MM.1S (cell line): ENCODE data around the gene APBB2.

ENCODE experiments used
- DNase-seq: peaks from one replicate; pipeline ENCODE4 v3.0.0-alpha.2; 2015
- H2AFZ ChIP-seq: fragments of 300-600 bp; sonication (generic); 2 replicates; pipeline ENCODE4 v1.6.0; 2016; ENCODE audit warnings: antibody characterized with exemption, low read length
- H3F3A ChIP-seq: fragments of 300-600 bp; sonication (generic); 2 replicates; pipeline ENCODE4 v1.6.1; 2016; ENCODE audit warnings: mild to moderate bottlenecking, antibody characterized with exemption, low read length, moderate library complexity, mixed read lengths; ENCODE audit not compliant: insufficient read depth
- H3K27ac ChIP-seq: fragments of 300-600 bp; sonication (generic); 2 replicates; pipeline ENCODE4 v1.5.1; 2016; ENCODE audit warnings: mild to moderate bottlenecking, low read length
- H3K27me3 ChIP-seq: fragments of 300-600 bp; sonication (generic); replicated peaks from 2 replicates; pipeline ENCODE4 v1.6.0; 2016; ENCODE audit warnings: low read length; ENCODE audit not compliant: insufficient read depth
- H3K36me3 ChIP-seq: fragments of 300-600 bp; sonication (generic); replicated peaks from 2 replicates; pipeline ENCODE4 v1.6.1; 2016; ENCODE audit warnings: mild to moderate bottlenecking, low read length, mixed read lengths; ENCODE audit not compliant: insufficient read depth
- H3K4me1 ChIP-seq: fragments of 300-600 bp; sonication (generic); 2 replicates; pipeline ENCODE4 v1.6.1; 2016; ENCODE audit warnings: low read length, mixed read lengths
- H3K4me2 ChIP-seq: fragments of 300-600 bp; sonication (generic); 2 replicates; pipeline ENCODE4 v1.6.0; 2016; ENCODE audit warnings: low read depth, low read length
- H3K4me3 ChIP-seq: fragments of 300-600 bp; sonication (generic); 2 replicates; pipeline ENCODE4 v1.5.1; 2016; ENCODE audit warnings: low read length, mixed read lengths
- H3K79me2 ChIP-seq: fragments of 300-600 bp; sonication (generic); 2 replicates; pipeline ENCODE4 v1.6.1; 2016; ENCODE audit warnings: mixed run types, low read length, mixed read lengths
- H3K9ac ChIP-seq: fragments of 300-600 bp; sonication (generic); 2 replicates; pipeline ENCODE4 v1.6.1; 2016; ENCODE audit warnings: low read length, mixed read lengths
- H3K9me2 ChIP-seq: fragments of 300-600 bp; sonication (generic); replicated peaks from 2 replicates; pipeline ENCODE4 v1.6.1; 2016; ENCODE audit warnings: mild to moderate bottlenecking, low read length, mixed read lengths; ENCODE audit not compliant: insufficient read depth
- H3K9me3 ChIP-seq: fragments of 300-600 bp; sonication (generic); replicated peaks from 2 replicates; pipeline ENCODE4 v1.6.1; 2016; ENCODE audit warnings: mild to moderate bottlenecking, low read length, mixed read lengths; ENCODE audit not compliant: insufficient read depth
- H4K20me1 ChIP-seq: fragments of 300-600 bp; sonication (generic); 2 replicates; pipeline ENCODE4 v1.6.1; 2016; ENCODE audit warnings: mild to moderate bottlenecking, low read length, moderate library complexity, mixed read lengths; ENCODE audit not compliant: insufficient read depth
- EZH2 ChIP-seq: fragments of 300-600 bp; sonication (generic); optimal IDR thresholded peaks from 2 replicates; pipeline ENCODE3; 2017; ENCODE audit warnings: low read depth, mild to moderate bottlenecking, antibody characterized with exemption, low read length, mixed read lengths
- EZH2phosphoT487 ChIP-seq: fragments of 300-600 bp; sonication (generic); IDR thresholded peaks from 2 replicates; pipeline ENCODE4 v1.6.1; 2018; ENCODE audit warnings: antibody characterized with exemption, low read length
- TF ChIP-seq, protein P1 (sequence below): fragments of 300-600 bp; sonication (generic); IDR thresholded peaks from 2 replicates; pipeline ENCODE4 v1.5.1; 2016; ENCODE audit warnings: antibody characterized with exemption, low read length, mixed read lengths

APBB2 gene

GRCh38 chr4:41158756-41159155, 55.6 kb downstream of the APBB2 start:
- no peaks in the 10 kb centered on the region for H3K36me3 ChIP-seq
- no peak overlapping the region for H3K4me3 ChIP-seq
- H3K79me2 ChIP-seq, result no peaks in the 10 kb centered on the region
- no peaks in the 10 kb centered on the region for H4K20me1 ChIP-seq
- H3K27me3 ChIP-seq, result no peaks in the 10 kb centered on the region
- no peak overlapping the region for H3K4me2 ChIP-seq
- H3K27ac ChIP-seq, result no peak overlapping the region
- H2AFZ ChIP-seq, result no peak overlapping the region
- H3K9me2 ChIP-seq, result no peaks in the 10 kb centered on the region
- no peak overlapping the region for H3K9ac ChIP-seq
- peaks cover 6% of the 10 kb centered on the region; the same call in 1 of the 2 replicates for H3K4me1 ChIP-seq
- TF ChIP-seq, protein P1, sequence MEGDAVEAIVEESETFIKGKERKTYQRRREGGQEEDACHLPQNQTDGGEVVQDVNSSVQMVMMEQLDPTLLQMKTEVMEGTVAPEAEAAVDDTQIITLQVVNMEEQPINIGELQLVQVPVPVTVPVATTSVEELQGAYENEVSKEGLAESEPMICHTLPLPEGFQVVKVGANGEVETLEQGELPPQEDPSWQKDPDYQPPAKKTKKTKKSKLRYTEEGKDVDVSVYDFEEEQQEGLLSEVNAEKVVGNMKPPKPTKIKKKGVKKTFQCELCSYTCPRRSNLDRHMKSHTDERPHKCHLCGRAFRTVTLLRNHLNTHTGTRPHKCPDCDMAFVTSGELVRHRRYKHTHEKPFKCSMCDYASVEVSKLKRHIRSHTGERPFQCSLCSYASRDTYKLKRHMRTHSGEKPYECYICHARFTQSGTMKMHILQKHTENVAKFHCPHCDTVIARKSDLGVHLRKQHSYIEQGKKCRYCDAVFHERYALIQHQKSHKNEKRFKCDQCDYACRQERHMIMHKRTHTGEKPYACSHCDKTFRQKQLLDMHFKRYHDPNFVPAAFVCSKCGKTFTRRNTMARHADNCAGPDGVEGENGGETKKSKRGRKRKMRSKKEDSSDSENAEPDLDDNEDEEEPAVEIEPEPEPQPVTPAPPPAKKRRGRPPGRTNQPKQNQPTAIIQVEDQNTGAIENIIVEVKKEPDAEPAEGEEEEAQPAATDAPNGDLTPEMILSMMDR, result no peak
- TF ChIP-seq EZH2phosphoT487 (no peak), EZH2 (no peak)
- DNase-seq, result no peak
- H3F3A ChIP-seq, result no peaks in the 10 kb centered on the region
- H3K9me3 ChIP-seq, result no peaks in the 10 kb centered on the region

DNA sequence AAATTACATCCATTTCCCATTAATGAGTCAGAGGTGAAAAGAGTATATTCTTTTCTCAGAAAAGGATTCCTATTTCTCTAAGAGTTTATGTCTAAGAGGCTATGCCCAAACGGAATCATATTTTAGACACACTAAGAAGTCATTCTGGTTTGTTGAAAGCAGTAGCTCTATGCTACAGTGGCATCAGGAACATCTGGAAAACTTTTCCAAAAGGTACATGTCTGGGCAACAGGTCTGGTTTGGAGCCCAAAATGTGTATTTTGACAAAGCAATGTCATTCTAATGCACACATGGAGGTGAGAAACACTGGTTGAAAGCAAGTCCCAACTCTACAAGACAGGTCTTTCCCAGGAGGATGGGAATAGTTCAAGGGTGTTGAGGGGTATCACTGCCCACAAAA, 56.1 kb downstream of the APBB2 start:
- Histone ChIP-seq H2AFZ (no peak overlapping the region), H3K9me3 (no peaks in the 10 kb centered on the region), H3K4me3 (no peak overlapping the region), H3K79me2 (no peaks in the 10 kb centered on the region), H3K9me2 (no peaks in the 10 kb centered on the region), H3K4me1 (peaks cover 6% of the 10 kb centered on the region; the same call in 1 of the 2 replicates), H3K9ac (no peak overlapping the region), H3K4me2 (no peak overlapping the region), H4K20me1 (no peaks in the 10 kb centered on the region), H3K36me3 (no peaks in the 10 kb centered on the region), H3F3A (no peaks in the 10 kb centered on the region), H3K27ac (no peak overlapping the region), H3K27me3 (no peaks in the 10 kb centered on the region)
- no peak for DNase-seq
- TF ChIP-seq EZH2 (no peak), EZH2phosphoT487 (no peak)
- TF ChIP-seq, protein P1, result no peak

GRCh38 chr4:41157009-41157408, 57.3 kb downstream of the APBB2 start:
- H3K4me3 ChIP-seq, result no peak overlapping the region
- no peaks in the 10 kb centered on the region for H3F3A ChIP-seq
- H3K9ac ChIP-seq, result no peak overlapping the region
- no peak overlapping the region for H3K4me2 ChIP-seq
- TF ChIP-seq, protein P1, result no peak
- no peak for TF ChIP-seq EZH2
- no peak for TF ChIP-seq EZH2phosphoT487
- H3K79me2 ChIP-seq, result no peaks in the 10 kb centered on the region
- H3K9me3 ChIP-seq, result no peaks in the 10 kb centered on the region
- no peaks in the 10 kb centered on the region for H4K20me1 ChIP-seq
- peaks cover 6% of the 10 kb centered on the region; the same call in 1 of the 2 replicates for H3K4me1 ChIP-seq
- H3K9me2 ChIP-seq, result no peaks in the 10 kb centered on the region
- no peak for DNase-seq
- H3K36me3 ChIP-seq, result no peaks in the 10 kb centered on the region
- H2AFZ ChIP-seq, result no peak overlapping the region
- no peak overlapping the region for H3K27ac ChIP-seq
- no peaks in the 10 kb centered on the region for H3K27me3 ChIP-seq
